ENCODE data around the gene OR1L4.

Gene OR1L4

DNA sequence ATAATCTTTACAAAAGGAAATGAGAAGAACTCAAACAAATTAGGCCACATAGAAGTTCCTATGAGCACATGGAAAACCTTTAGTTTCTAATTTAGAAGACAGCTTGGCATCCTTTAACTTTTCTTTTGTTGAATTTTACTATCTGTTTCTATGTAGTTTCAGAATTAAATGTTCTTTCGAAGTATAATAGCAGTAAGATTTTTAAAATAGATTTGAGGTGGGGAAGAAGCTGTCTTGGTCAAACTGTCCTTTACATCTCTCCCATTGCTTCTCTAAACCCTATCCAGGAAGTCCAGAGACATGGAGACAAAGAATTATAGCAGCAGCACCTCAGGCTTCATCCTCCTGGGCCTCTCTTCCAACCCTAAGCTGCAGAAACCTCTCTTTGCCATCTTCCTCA is at the start of gene OR1L4:
OR1L4 (plus strand) TSS at position 301 of the 400 bp plus-strand sequence; CDS start at position 301, 0 bp downstream.
- H3K27me3 ChIP-seq (ENCODE audit: control insufficient read depth in 1 of 2, insufficient read depth in 2 of 2, low read length in 2 of 2) = no peaks in the 10 kb centered on the region
- H3K36me3 ChIP-seq (ENCODE audit: control insufficient read depth in 1 of 2, insufficient read depth in 2 of 2, low read length in 2 of 2) = no peaks in the 10 kb centered on the region
- H3K27ac ChIP-seq (ENCODE audit: low read depth, low read length) = no peak within 1 kb of the TSS
- no peaks in the 10 kb centered on the region for H3K4me1 ChIP-seq (ENCODE audit: control insufficient read depth in 1 of 2, insufficient read depth in 2 of 2, low read length in 2 of 2)
- no peak within 1 kb of the TSS for H3K9ac ChIP-seq (ENCODE audit: low read depth in 1 of 2, low read length in 2 of 2)
- H3K9me3 ChIP-seq (ENCODE audit: control insufficient read depth in 1 of 2, low read length in 2 of 2) = peaks cover 24 to 40% of the 10 kb centered on the region in 2 donors
- no peak within 1 kb of the TSS for H3K4me3 ChIP-seq (ENCODE audit: low read depth in 1 of 2, low read length in 2 of 2)

GRCh38 chr9:122684851-122685250 is 38.9 kb upstream of the OR1L4 start:
- Histone ChIP-seq H3K9me3 (ENCODE audit: control insufficient read depth in 1 of 2, low read length in 2 of 2) (peaks cover 0 to 4% of the 10 kb centered on the region in 2 donors), H3K4me1 (ENCODE audit: control insufficient read depth in 1 of 2, insufficient read depth in 2 of 2, low read length in 2 of 2) (no peaks in the 10 kb centered on the region), H3K27ac (ENCODE audit: low read depth, low read length) (no peak overlapping the region), H3K27me3 (ENCODE audit: control insufficient read depth in 1 of 2, insufficient read depth in 2 of 2, low read length in 2 of 2) (no peaks in the 10 kb centered on the region), H3K4me3 (ENCODE audit: low read depth in 1 of 2, low read length in 2 of 2) (no peak overlapping the region), H3K36me3 (ENCODE audit: control insufficient read depth in 1 of 2, insufficient read depth in 2 of 2, low read length in 2 of 2) (no peaks in the 10 kb centered on the region), H3K9ac (ENCODE audit: low read depth in 1 of 2, low read length in 2 of 2) (no peak overlapping the region)

DNA sequence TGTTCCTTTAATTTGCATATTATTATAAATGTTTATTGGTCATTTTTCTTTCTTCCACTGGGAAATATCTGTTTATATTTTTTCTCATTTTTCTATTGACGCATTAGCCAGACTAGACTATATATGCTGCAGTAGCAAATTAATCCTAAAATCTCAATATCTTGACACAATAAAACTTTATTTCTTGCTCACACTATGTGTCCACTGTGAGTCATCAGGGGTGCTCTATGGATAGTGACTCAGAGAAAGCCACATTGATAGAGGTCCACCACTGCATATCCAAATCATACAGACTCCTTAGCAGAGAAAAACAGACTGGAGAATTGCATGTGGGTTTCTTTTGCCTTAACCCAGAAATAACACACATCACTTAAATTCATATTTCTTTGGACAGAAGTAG is 28.1 kb upstream of the OR1L4 start:
- Histone ChIP-seq H3K9ac (ENCODE audit: low read depth in 1 of 2, low read length in 2 of 2) (no peak overlapping the region), H3K27me3 (ENCODE audit: control insufficient read depth in 1 of 2, insufficient read depth in 2 of 2, low read length in 2 of 2) (no peaks in the 10 kb centered on the region), H3K36me3 (ENCODE audit: control insufficient read depth in 1 of 2, insufficient read depth in 2 of 2, low read length in 2 of 2) (no peaks in the 10 kb centered on the region), H3K27ac (ENCODE audit: low read depth, low read length) (no peak overlapping the region), H3K4me1 (ENCODE audit: control insufficient read depth in 1 of 2, insufficient read depth in 2 of 2, low read length in 2 of 2) (no peaks in the 10 kb centered on the region), H3K4me3 (ENCODE audit: low read depth in 1 of 2, low read length in 2 of 2) (no peak overlapping the region), H3K9me3 (ENCODE audit: control insufficient read depth in 1 of 2, low read length in 2 of 2) (peaks cover 0 to 3% of the 10 kb centered on the region in 2 donors)

- Histone ChIP-seq H3K4me1 (ENCODE audit: control insufficient read depth in 1 of 2, insufficient read depth in 2 of 2, low read length in 2 of 2) (no peaks in the 10 kb centered on the region), H3K4me3 (ENCODE audit: low read depth in 1 of 2, low read length in 2 of 2) (no peak overlapping the region), H3K27ac (ENCODE audit: low read depth, low read length) (no peak overlapping the region), H3K9ac (ENCODE audit: low read depth in 1 of 2, low read length in 2 of 2) (no peak overlapping the region), H3K27me3 (ENCODE audit: control insufficient read depth in 1 of 2, insufficient read depth in 2 of 2, low read length in 2 of 2) (no peaks in the 10 kb centered on the region), H3K9me3 (ENCODE audit: control insufficient read depth in 1 of 2, low read length in 2 of 2) (peaks cover 7 to 10% of the 10 kb centered on the region in 2 donors), H3K36me3 (ENCODE audit: control insufficient read depth in 1 of 2, insufficient read depth in 2 of 2, low read length in 2 of 2) (no peaks in the 10 kb centered on the region)
Measured at GRCh38 chr9:122718038-122718437, 5.8 kb upstream of the OR1L4 start.

DNA sequence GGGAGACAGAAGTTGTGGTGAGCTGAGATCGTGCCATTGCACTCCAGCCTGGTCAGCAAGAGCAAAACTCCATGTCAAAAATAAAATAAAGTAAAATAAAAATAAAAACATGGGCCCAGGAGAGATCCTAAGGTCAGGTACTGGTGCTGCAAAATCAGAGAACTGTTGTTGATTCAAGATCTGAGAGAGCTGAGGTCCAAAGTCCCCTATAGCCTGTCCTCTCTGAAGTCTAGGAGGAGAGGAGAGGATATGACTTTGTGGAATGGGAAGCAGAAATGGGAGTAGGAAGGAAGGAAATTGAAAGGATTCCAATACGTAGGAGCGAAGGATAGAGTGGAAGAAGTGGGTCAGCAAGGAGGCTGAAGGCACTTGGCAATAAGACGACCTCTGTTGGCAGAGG is 4.6 kb upstream of the OR1L4 start:
- Histone ChIP-seq H3K36me3 (ENCODE audit: control insufficient read depth in 1 of 2, insufficient read depth in 2 of 2, low read length in 2 of 2) (no peaks in the 10 kb centered on the region), H3K4me1 (ENCODE audit: control insufficient read depth in 1 of 2, insufficient read depth in 2 of 2, low read length in 2 of 2) (no peaks in the 10 kb centered on the region), H3K27ac (ENCODE audit: low read depth, low read length) (no peak overlapping the region), H3K4me3 (ENCODE audit: low read depth in 1 of 2, low read length in 2 of 2) (no peak overlapping the region), H3K9ac (ENCODE audit: low read depth in 1 of 2, low read length in 2 of 2) (no peak overlapping the region), H3K9me3 (ENCODE audit: control insufficient read depth in 1 of 2, low read length in 2 of 2) (peaks cover 10 to 17% of the 10 kb centered on the region in 2 donors), H3K27me3 (ENCODE audit: control insufficient read depth in 1 of 2, insufficient read depth in 2 of 2, low read length in 2 of 2) (no peaks in the 10 kb centered on the region)

GRCh38 chr9:122742003-122742402 is 18.2 kb downstream of the OR1L4 start, which contains the start of gene OR1L6:
Gene OR1L6, plus strand, starts transcription at chr9:122742303. Its CDS starts 7,545 bp downstream, at chr9:122749848.
- Histone ChIP-seq H3K4me1 (ENCODE audit: control insufficient read depth in 1 of 2, insufficient read depth in 2 of 2, low read length in 2 of 2) (no peaks in the 10 kb centered on the region), H3K9me3 (ENCODE audit: control insufficient read depth in 1 of 2, low read length in 2 of 2) (no peaks in the 10 kb centered on the region), H3K9ac (ENCODE audit: low read depth in 1 of 2, low read length in 2 of 2) (no peak within 1 kb of the TSS), H3K36me3 (ENCODE audit: control insufficient read depth in 1 of 2, insufficient read depth in 2 of 2, low read length in 2 of 2) (no peaks in the 10 kb centered on the region), H3K4me3 (ENCODE audit: low read depth in 1 of 2, low read length in 2 of 2) (no peak within 1 kb of the TSS), H3K27me3 (ENCODE audit: control insufficient read depth in 1 of 2, insufficient read depth in 2 of 2, low read length in 2 of 2) (no peaks in the 10 kb centered on the region), H3K27ac (ENCODE audit: low read depth, low read length) (no peak within 1 kb of the TSS)

DNA sequence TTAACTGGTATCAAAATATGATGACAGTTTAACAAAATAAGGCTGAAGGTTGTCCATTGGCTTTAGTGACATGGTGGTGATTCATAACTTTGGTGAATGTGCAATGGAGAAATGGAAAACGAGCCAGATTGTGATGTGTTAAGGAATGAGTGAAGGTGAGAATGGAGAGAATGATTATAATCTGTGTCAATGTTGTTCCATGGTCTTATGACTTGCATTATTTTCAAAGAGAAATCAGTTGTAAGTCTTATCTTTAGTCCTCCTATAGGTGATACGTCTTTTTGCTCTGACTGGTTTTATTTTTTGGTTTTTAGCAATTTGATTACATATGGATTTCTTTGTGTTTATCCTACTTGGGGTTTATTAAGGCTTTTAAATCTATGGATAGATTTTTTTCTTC is 31.0 kb downstream of the OR1L4 start:
- no peaks in the 10 kb centered on the region for H3K36me3 ChIP-seq (ENCODE audit: control insufficient read depth in 1 of 2, insufficient read depth in 2 of 2, low read length in 2 of 2)
- H3K27ac ChIP-seq (ENCODE audit: low read depth, low read length) = no peak overlapping the region
- no peak overlapping the region for H3K9ac ChIP-seq (ENCODE audit: low read depth in 1 of 2, low read length in 2 of 2)
- H3K9me3 ChIP-seq (ENCODE audit: control insufficient read depth in 1 of 2, low read length in 2 of 2) = peaks cover 5 to 8% of the 10 kb centered on the region in 2 donors
- no peak overlapping the region for H3K4me3 ChIP-seq (ENCODE audit: low read depth in 1 of 2, low read length in 2 of 2)
- H3K27me3 ChIP-seq (ENCODE audit: control insufficient read depth in 1 of 2, insufficient read depth in 2 of 2, low read length in 2 of 2) = no peaks in the 10 kb centered on the region
- H3K4me1 ChIP-seq (ENCODE audit: control insufficient read depth in 1 of 2, insufficient read depth in 2 of 2, low read length in 2 of 2) = no peaks in the 10 kb centered on the region

DNA sequence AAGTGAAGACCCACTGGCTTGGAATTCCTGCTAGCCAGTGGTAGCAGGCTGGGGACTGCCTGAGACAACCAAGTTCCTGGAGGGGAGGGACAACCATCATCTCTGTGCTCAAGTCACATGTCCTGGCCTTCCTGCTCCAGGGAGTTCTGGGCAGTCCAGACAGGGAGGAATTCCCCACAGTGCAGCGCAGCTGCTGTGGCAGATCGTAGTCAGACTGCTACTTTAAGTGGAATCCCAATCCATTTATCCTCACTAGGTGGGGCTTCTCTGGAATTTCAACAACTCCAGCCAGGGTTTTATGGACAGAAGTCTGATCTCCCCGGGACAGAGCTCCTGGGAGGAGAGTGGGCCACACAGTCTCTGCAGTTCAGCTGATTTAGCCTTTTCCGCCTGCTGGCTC is 44.0 kb downstream of the OR1L4 start:
- Histone ChIP-seq H3K27ac (ENCODE audit: low read depth, low read length) (no peak overlapping the region), H3K27me3 (ENCODE audit: control insufficient read depth in 1 of 2, insufficient read depth in 2 of 2, low read length in 2 of 2) (no peaks in the 10 kb centered on the region), H3K36me3 (ENCODE audit: control insufficient read depth in 1 of 2, insufficient read depth in 2 of 2, low read length in 2 of 2) (no peaks in the 10 kb centered on the region), H3K9me3 (ENCODE audit: control insufficient read depth in 1 of 2, low read length in 2 of 2) (no peaks in the 10 kb centered on the region), H3K4me3 (ENCODE audit: low read depth in 1 of 2, low read length in 2 of 2) (no peak overlapping the region), H3K9ac (ENCODE audit: low read depth in 1 of 2, low read length in 2 of 2) (no peak overlapping the region), H3K4me1 (ENCODE audit: control insufficient read depth in 1 of 2, insufficient read depth in 2 of 2, low read length in 2 of 2) (no peaks in the 10 kb centered on the region)
